ENCODE measurements around the gene TENT4B.

GRCh38 chr16:50161950-50162349, 8.8 kb downstream of the TENT4B start:
- no peak for TF ChIP-seq CTCF (IDR thresholded peaks at IDR 0.05)
- no peak for TF ChIP-seq EZH2 (IDR thresholded peaks at IDR 0.05)
- TF ChIP-seq EZH2phosphoT487 (IDR thresholded peaks at IDR 0.05), result no peak

All from neural progenitor cell (in vitro differentiated cells).